GM18511 (cell line): Measurements from ENCODE around the gene WBP1L.
"Not testable (repeated sequence)": the region's sequence is repeated elsewhere in the genome, so short reads cannot be mapped to it uniquely, and the experiment has no call there.

Source experiments
- ATAC-seq: cut with Tn5 transposase; IDR thresholded peaks from one replicate; pipeline ENCODE4 v1.9.1; 2021; ENCODE audit warnings: mild to moderate bottlenecking, moderate library complexity; ENCODE audit not compliant: unreplicated experiment

Gene WBP1L

DNA sequence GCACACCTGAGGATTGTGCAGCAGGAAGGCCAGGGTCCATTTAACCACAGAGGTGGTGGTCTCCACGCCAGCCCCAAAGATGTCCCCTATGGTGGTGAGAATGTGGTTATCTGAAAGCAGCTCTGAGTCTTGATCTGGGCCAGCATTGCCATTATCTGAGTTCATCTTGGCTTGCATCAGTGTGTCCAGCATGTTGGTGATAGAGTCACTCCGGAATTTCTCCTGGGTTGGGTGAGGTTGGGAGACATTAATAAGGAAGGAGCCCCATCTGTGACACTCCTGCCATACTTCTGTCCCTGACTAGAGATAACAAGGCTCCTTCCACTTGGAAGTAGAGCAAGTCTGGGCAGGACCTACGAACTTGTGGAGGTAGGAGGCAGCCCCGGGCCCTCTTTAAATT, 89.2 kb downstream of the WBP1L start:
- ATAC-seq = no peak

DNA sequence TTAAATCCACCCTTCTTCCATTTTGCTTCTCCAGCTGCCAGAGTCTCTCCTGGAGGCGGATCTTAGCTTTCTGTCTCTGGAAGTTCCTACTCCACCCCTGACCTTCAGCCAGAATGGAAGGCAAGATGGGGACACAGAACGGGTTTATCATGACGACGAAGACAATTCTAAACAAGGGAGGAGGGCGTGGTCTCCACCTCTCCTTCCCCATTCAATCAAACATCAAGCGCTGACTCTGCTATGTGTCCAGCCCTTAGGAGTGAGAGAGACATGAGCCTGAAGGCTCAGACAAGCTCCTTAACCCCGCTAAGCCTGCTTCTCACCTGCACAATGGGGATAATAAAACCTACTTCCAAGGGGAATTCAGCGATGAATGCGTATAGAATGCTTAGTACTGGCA, 90.4 kb downstream of the WBP1L start:
- ATAC-seq = no peak

DNA sequence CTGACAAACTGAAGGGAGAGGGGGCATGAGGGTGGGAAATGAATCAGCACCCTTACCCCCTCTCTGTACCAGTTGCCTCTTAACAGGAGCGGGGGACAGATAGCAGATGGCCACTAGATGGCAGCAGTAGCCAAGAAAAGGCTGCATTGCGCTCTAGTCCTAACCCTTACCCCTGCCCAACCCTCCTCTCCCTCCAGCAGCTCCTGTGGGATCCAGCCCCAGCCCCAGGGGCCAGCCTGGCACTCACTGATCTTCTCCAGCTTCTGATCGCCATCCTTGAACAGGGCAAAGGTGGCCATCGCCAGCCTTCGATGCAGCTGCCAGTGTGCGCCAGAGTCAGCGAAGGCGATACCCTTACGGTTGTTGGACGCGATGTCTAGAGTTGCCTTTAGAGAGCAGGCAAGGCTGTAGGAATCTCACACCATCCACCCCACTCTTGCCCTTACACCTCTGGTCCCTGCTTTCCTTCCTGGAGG, 91.3 kb downstream of the WBP1L start:
- peak; percentile 61 for ATAC-seq

DNA sequence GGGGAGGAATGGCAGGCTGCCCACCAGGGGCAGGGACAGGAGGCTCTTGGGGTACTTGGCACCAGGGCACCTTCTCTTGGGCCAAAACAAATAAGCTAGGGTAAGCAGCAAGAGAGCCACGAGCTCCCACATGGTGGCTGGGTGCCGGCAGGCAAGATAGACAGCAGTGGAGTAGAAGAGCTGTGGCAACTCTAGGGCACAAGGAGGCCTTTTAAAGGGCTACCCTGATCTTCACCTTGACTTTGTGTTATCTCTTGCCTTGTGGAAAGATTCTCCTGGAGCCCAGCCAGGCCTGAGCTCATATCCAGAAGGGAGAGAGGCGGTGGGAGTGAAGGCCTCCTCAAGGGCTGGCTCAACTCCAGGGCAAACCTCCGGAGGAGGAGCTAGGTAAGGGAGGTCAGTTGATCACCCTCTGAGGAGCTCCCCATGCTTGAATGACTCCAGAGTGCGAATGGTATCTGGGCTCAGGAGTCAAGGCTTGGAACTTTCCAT, 93.5 kb downstream of the WBP1L start, which contains the start of gene CYP17A1:
TSS of gene CYP17A1 (minus strand) at position 184 of the 492 bp plus-strand sequence. CDS start at position 132, 52 bp downstream.
- no peak for ATAC-seq

DNA sequence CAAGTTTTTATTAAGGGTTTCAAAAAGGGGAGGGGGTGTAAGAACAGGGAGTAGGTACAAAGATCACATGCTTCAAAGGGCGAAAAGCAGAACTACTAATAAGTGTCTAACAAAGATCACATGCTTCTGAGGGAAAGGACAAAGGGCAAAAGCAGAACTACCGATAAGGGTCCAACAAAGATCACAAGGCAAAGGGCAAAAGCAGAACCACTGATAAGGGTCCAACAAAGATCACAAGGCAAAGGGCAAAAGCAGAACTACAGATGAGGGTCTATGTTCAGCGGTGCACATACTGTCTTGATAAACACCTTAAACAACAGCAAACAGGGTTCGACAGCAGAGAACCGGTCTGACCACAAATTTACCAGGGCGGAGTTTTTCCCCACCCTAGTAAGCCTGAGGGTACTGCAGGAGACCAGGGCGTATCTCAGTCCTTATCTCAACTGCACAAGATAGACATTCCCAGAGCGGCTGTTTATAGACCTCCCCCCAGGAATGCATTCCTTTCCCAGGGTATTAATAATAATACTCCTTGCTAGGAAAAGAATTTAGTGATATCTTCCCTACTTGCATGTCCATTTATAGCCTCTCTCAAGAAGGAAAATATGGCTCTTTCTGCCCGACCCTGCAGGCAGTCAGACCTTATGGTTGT, 94.7 kb downstream of the WBP1L start:
- ATAC-seq = not testable (repeated sequence)

DNA sequence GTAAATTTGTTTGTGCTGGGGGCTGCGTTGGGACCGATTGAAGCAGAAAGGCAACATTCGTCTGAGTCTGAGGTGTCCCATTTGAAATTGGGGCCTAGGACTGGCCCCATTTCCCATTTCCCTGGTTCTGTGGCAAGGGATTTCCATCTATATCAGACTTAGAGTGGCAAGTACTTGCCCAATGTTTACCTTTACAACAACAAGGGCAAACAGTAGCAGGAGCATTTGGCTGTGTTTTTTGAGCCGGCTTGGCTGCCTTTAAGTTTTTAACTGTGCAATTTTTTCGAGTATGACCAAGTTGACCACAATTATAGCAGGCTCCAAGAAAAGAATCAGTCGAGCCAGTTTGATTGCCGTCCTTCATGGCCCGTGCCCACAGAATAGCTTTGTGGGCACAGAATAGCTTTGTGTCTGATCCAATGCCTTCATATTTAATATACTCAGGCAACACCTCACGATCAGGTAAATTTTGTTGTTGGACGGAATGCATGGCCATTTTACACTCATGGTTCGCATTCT, 98.1 kb downstream of the WBP1L start:
- ATAC-seq = no peak

DNA sequence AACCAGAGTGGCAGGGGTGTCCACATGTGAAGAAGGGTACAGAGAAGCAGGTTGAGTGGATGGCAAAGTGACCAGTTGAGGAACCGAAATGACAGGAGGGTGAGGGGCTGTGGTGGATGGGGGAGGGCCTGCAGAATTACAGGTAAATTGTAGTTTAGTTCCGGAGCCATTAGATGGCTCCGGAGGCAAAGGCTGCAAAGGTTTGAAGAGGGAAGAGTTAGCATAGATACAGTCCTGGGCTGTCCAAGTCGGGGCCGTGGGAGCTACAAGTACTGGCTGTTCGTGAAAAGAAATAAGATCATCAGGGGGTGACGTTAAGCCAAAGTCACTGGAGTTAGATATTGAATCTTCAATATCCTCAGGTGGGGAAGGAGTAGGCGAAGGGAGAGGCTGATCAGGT, 99.4 kb downstream of the WBP1L start:
- ATAC-seq = not testable (repeated sequence)

DNA sequence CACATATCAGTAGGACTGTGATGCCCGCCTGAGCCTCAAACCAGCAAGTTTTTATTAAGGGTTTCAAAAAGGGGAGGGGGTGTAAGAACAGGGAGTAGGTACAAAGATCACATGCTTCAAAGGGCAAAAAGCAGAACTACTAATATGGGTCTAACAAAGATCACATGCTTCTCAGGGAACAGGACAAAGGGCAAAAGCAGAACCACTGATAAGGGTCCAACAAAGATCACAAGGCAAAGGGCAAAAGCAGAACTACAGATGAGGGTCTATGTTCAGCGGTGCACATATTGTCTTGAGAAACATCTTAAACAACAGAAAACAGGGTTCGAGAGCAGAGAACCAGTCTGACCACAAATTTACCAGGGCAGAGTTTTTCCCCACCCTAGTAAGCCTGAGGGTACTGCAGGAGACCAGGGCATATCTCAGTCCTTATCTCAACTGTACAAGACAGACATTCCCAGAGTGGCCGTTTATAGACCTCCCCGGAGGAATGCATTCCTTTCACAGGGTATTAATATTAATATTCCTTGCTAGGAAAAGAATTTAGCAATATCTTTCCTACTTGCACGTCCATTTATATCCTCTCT, 100.5 kb downstream of the WBP1L start:
- not testable (repeated sequence) for ATAC-seq

DNA sequence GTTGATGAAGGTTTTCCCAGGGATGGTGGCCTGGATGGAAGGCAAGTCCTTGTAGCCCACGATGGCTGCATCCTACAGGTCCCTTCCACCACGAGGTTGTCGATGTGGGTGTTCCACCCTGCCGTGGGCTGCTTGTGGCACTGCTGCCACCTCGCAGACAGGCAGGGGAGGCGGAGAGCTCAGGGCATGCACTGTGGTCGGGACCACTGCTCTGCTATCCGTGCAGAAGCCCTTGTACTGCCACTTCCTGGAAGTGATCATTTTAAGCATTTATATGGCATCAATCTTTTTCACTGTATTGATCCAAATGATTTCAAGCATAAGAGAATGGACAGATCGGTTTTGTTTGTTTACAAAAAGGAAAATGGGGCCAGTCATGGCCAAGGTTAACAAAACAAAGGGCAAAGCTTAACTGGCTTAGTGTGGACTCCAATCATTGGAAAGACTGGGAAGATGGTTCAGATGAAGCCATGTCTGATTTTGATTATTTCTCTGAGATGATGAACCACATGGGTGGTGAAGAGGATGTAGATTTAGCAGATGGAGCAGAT, 101.7 kb downstream of the WBP1L start:
- no peak for ATAC-seq

DNA sequence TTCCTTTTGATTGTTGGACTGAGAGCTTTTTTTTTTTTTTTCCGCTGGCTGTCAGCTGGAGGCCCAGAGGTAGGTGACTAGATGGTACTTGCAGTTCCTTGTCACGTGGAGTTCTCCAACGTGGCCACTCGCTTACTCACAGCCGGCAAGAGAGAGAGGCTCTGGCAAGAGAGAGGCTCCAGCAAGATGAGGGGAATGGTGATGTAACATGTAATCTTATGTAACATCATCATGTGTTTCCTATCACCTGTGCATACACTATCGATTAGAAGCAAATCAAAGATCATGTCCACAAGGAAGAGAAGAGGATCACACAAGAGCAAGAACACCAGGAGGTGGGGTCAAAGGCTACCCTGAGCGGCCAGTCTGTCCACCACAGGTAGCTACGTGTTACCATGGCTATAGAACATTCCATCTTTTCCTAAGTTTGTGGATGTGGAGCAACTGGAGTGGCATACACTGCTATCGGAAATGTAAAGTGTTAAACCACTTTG, 106.3 kb downstream of the WBP1L start:
- ATAC-seq = no peak

DNA sequence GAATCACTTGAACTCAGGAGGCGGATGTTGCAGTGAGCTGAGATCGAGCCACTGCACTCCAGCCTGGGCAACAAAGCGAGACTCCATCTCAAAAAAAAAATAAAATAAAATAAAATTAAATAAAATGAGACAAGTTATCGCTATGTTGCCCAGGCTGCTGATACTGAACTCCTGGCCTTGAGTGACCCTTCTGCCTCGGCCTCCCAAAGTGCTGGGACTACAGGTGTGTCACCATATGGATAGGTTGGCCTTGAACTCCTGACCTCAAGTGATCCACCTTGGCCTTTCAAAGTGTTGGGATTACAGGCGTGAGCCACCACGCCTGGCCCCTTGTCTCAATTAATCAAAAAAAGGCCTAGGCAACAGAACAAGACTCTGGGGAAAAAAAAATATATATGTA, 109.5 kb downstream of the WBP1L start:
- not testable (repeated sequence) for ATAC-seq

DNA sequence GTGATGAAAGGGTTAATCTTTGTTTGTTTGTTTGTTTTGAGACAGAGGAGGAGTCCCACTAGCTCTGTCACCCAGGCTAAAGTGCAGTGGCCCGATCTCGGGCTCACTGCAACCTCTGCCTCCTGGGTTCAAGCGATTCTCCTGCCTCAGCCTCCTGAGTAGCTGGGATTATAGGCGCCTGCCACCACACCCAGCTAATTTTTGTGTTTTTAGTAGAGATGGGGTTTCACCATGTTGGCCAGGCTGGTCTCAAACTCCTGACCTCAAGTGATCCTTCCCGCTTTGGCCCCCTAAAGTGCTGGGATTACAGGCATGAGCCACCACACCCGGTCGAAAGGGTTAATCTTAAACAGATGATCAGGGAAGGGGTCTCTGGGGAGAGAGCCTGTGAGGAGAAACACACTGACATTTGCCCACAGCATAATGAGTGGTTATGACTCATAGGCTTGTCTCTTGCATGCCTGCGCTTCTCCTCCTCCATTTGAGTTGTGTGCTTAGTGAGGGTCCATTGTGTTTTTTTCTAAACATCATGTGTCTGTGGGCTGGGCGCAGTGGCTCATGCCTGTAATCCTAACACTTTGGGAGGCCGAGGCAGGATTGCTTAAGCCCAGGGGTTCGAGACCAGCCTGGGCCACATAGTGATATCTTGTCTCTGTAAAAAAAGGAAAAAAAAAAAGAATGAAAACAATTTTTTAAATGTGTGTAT, 112.1 kb downstream of the WBP1L start:
- ATAC-seq = not testable (repeated sequence)

DNA sequence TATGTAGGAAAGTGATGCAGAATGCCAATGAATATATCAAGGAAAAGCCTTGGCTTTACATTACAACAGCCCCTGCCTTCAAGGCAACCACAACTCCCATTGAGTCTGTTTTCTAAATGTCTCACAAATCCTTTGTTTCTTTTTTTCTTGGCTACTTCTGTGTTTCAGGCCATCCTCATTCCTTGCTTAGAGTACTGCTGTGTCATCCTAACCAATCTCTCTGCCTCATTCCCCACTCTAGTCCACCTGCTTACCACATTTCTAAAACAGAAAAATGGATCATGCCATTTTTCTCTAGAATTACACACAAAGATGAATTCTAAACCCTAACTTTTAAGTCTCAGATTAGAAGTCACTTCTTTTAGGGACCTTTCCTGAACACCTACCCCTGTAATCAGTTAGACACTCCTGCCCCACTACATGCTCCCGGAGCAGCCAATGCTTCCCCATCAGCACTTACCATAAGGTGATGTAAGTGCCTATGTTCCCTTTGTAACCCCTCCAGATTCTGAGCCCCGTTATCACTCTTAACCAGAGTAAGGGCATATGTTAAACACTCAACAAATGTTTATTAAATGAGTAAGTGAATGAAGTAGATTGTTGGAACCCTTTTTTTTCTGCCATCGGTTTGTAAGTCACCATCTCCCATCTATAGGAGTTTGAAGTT, 113.1 kb downstream of the WBP1L start:
- ATAC-seq = no peak

DNA sequence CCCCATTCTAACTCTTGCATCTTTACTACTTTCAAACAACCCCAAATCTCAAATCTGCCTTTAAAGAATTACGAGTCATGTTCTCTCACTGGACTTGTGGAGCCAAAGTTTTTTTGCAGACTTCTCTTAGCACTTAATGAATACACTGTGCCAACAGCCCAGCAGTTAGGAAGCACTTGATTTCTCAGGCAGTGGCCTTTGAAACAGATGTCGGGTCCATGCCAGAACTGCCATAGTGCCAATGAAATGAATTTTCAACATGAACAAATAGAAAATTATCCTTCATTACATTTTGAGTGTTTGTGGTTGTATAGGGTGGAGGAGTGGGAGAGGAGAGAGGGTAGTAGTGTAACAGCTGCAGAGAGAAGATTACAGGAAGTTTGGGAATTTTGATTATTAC, 116.2 kb downstream of the WBP1L start:
- ATAC-seq = no peak

DNA sequence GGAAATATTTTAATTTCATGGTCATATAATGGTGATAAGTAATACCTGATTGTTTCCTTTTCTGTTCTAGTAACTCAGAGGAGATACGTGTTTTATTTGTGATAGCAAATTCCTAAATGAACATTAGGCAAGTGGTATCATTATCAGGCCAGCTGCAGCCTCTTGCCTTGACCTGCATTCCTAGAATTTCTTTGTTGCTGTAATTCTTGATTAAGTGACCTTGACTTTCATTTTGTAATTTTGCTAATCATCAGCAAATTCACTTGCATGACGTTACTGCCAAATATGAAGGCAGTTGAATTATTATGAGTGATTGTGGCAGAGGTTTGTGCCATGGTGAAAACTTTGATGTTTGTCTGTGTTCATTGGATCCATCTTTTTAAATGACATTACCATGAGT, 119.9 kb downstream of the WBP1L start:
- no peak for ATAC-seq

DNA sequence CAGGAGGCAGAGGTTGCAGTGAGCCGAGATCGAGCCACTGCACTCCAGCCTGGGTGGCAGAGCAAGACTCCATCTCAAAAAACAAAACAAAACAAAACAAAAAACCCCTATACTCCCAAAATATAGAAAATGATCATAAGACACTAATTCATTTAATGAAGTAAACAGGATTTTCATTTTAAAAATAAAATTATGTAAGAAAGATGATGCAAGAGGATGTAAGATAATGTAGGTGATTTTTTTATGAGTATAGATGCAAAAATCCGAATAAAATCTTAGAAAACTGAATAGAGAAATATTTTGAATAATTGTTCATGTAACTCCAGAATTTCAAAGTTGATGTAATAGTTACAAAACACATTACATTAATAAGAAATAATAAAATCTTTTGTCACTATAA, 121.9 kb downstream of the WBP1L start:
- ATAC-seq = no peak
